Ascending aorta (tissue), 2 donors: ENCODE data around the gene PCK2. TPM values are rescaled to one million over a fixed set of nuclear protein-coding genes. Genes with fewer than 3 reads are reported as not detected.

Experiments
- DNase-seq, 2 donors: peaks; one replicate each; pipeline ENCODE4 v3.0.0-alpha.2; 2019; ENCODE audit warnings: low spot score in 2 of 2
- H3K27ac ChIP-seq, 2 donors: fragments of 200-600 bp; sonication (generic); one replicate each; pipeline ENCODE4 v1.5.1; 2016 to 2017; ENCODE audit warnings: mild to moderate bottlenecking in 1 of 2
- H3K27me3 ChIP-seq: fragments of 200-600 bp; sonication (generic); one replicate; pipeline ENCODE4 v1.5.1; 2017
- H3K36me3 ChIP-seq, 2 donors: fragments of 200-600 bp; sonication (generic); one replicate each; pipeline ENCODE4 v1.5.1; 2016
- H3K4me1 ChIP-seq, 2 donors: fragments of 200-600 bp; sonication (generic); one replicate each; pipeline ENCODE4 v1.5.1; 2016 to 2017; ENCODE audit warnings: mild to moderate bottlenecking in 1 of 2
- H3K4me3 ChIP-seq, 2 donors: fragments of 200-600 bp; sonication (generic); one replicate each; pipeline ENCODE4 v1.5.1; 2016 to 2017; ENCODE audit warnings: mild to moderate bottlenecking in 1 of 2
- H3K9me3 ChIP-seq, 2 donors: fragments of 200-600 bp; sonication (generic); one replicate each; pipeline ENCODE4 v1.5.1; 2016
- intact Hi-C: fragments of 100-400 bp; cut with DNase I; formaldehyde crosslinking; loops from one replicate; pipeline ENCODE4 v1.15.1; 2023
- total RNA-seq: library from RNA; depleted of rRNA; stranded (reverse); fragments of >200 nt; gene quantifications from one replicate; pipeline ENCODE4 v1.1.0, GENCODE V29; 2016
- TF ChIP-seq, protein P1 (sequence below), 3 experiments: fragments of 200-600 bp in 2 of 3; fragments of 450-650 bp in 1 of 3; sonication (generic) in 2 of 3; IDR thresholded peaks; one replicate each; pipeline ENCODE4 v1.5.1; 2016 to 2019; ENCODE audit warnings: antibody characterized with exemption in 3 of 3, mild to moderate bottlenecking in 1 of 3, moderate library complexity in 1 of 3

Gene PCK2
- total RNA-seq, 1 donor from 2014 or later = 26.1 TPM

DNA sequence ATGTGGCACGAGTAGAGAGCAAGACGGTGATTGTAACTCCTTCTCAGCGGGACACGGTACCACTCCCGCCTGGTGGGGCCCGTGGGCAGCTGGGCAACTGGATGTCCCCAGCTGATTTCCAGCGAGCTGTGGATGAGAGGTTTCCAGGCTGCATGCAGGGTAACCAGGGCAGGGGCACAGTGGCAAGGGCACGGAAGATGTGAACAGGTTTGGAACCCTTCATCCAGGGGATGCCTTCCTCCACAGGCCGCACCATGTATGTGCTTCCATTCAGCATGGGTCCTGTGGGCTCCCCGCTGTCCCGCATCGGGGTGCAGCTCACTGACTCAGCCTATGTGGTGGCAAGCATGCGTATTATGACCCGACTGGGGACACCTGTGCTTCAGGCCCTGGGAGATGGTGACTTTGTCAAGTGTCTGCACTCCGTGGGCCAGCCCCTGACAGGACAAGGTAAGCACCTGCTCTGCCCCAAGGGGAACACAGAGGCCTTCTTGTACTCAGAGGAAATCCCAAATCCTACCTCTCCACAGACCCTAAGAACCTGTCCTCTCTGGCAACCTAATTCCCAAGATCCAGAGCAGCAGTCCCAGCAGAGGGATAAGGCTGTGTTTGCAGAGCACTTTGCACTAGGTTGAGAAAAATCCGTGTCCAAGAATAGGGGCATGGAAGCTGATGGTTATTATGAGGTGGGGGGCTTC, 4.3 kb downstream of the PCK2 start:
- peaks cover 0 to 7% of the 10 kb centered on the region in 2 donors for H3K4me1 ChIP-seq
- intact Hi-C loops = no loop called here
- H3K4me3 ChIP-seq = no peak overlapping the region
- H3K27me3 ChIP-seq = no peaks in the 10 kb centered on the region
- DNase-seq = no peak
- H3K36me3 ChIP-seq = peaks cover 6 to 13% of the 10 kb centered on the region in 2 donors
- TF ChIP-seq, protein P1, sequence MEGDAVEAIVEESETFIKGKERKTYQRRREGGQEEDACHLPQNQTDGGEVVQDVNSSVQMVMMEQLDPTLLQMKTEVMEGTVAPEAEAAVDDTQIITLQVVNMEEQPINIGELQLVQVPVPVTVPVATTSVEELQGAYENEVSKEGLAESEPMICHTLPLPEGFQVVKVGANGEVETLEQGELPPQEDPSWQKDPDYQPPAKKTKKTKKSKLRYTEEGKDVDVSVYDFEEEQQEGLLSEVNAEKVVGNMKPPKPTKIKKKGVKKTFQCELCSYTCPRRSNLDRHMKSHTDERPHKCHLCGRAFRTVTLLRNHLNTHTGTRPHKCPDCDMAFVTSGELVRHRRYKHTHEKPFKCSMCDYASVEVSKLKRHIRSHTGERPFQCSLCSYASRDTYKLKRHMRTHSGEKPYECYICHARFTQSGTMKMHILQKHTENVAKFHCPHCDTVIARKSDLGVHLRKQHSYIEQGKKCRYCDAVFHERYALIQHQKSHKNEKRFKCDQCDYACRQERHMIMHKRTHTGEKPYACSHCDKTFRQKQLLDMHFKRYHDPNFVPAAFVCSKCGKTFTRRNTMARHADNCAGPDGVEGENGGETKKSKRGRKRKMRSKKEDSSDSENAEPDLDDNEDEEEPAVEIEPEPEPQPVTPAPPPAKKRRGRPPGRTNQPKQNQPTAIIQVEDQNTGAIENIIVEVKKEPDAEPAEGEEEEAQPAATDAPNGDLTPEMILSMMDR (IDR thresholded peaks at IDR 0.05) = no peak
- H3K9me3 ChIP-seq = no peaks in the 10 kb centered on the region
- H3K27ac ChIP-seq = no peak overlapping the region

DNA sequence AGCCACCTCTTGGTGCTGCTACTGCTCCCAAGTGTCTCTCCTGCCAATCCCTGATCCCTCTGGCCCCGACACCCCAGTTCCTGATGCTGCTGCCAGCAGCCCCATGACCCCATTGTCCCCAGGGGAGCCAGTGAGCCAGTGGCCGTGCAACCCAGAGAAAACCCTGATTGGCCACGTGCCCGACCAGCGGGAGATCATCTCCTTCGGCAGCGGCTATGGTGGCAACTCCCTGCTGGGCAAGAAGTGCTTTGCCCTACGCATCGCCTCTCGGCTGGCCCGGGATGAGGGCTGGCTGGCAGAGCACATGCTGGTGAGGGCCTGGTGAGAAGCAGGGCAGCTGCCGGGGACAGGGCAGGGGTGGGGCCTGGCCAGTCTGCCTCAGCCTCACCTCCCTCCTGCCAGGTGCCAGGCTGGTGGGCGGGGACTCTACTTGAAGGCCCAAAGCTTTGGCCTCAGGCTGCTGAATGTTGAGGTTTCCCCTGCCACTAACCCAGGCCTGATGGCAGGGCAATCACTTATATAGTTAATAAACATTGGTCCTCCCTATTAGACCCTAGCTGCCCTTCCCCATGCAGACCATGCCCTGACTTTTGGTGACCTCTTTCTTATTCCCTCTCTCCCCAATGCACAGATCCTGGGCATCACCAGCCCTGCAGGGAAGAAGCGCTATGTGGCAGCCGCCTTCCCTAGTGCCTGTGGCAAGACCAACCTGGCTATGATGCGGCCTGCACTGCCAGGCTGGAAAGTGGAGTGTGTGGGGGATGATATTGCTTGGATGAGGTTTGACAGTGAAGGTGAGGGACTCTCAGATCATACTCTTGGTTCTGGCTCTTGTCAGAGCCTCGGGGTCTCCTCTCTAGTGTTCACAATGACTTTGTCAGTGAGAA, 5.1 kb downstream of the PCK2 start:
- Histone ChIP-seq H3K27ac (no peak overlapping the region), H3K4me1 (peaks cover 0 to 2% of the 10 kb centered on the region in 2 donors), H3K27me3 (no peaks in the 10 kb centered on the region), H3K4me3 (no peak overlapping the region), H3K9me3 (no peaks in the 10 kb centered on the region), H3K36me3 (peaks cover 10 to 18% of the 10 kb centered on the region in 2 donors)
- no peak for DNase-seq
- TF ChIP-seq, protein P1 (IDR thresholded peaks at IDR 0.05) = no peak
- intact Hi-C loops = no loop called here

DNA sequence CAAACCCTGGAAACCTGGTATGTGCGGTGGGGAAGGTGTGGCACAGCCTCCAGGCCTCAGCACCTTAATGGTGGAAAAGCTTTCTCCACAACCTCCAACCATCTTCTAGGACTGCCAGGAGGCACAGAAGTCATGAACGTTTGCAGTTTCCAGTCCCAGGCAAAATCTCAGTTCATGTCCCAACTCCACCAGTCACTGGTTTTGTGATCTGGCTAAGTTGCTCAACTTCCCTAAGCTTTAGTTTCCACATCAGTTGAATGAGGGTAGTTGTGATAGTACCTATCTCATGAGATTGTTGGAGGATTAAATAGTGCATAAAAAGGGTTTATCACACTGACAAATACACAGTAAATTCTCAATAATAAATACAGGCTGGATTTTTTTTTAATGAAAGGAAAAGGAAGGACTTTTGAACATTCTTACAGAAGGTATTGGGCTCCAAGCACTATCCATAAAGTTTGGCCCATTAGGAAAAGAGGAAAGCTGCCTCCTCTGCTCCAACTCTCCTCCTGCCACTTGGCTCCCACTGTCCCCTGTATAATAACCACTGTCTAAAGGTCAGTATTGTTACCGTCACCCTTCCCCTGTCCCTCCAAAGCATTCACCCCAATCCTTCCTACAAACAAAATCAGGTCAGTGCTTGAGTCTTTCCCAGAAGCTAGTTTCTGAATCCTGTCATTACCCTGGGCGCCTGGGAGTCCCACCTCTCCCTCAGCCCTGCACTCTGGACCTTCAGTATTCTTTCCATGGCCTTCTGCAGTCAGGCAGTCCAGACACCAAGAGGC, 6.3 kb downstream of the PCK2 start:
- intact Hi-C loops = no loop called here
- Histone ChIP-seq H3K9me3 (no peaks in the 10 kb centered on the region), H3K27me3 (no peaks in the 10 kb centered on the region), H3K4me3 (no peak overlapping the region), H3K4me1 (no peaks in the 10 kb centered on the region), H3K27ac (no peak overlapping the region), H3K36me3 (peaks cover 10 to 18% of the 10 kb centered on the region in 2 donors)
- DNase-seq = no peak
- TF ChIP-seq, protein P1 (IDR thresholded peaks at IDR 0.05) = no peak

DNA sequence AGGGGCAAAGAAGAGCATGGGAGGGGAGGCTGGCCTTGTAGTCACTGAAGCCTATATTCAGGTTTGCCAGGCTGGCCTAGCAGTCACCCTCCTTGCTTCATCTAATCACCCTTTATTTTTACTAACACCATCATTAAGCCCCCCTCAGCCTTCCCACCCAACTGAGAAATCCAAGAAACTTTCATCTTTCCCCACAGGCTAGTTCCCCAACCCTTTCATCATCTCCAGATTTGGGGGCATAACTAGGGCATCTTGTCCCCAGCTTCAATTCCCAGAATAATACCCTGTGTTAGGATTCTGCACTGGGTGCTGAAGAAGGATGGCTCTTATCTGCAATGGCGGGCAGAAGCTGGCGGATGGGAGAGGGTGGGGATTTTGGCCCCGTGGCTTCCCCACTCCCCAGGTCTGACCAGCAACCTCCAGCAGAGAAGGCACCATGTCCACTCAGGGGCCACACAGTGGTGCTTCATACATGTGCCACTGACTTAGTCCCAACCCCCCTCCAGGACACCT, 6.9 kb downstream of the PCK2 start:
- TF ChIP-seq, protein P1 (IDR thresholded peaks at IDR 0.05) = no peak
- no peak for DNase-seq
- H3K27me3 ChIP-seq = no peaks in the 10 kb centered on the region
- intact Hi-C loops = no loop called here
- no peaks in the 10 kb centered on the region for H3K9me3 ChIP-seq
- no peak overlapping the region for H3K4me3 ChIP-seq
- peaks cover 10 to 18% of the 10 kb centered on the region in 2 donors for H3K36me3 ChIP-seq
- no peaks in the 10 kb centered on the region for H3K4me1 ChIP-seq
- H3K27ac ChIP-seq = no peak overlapping the region

DNA sequence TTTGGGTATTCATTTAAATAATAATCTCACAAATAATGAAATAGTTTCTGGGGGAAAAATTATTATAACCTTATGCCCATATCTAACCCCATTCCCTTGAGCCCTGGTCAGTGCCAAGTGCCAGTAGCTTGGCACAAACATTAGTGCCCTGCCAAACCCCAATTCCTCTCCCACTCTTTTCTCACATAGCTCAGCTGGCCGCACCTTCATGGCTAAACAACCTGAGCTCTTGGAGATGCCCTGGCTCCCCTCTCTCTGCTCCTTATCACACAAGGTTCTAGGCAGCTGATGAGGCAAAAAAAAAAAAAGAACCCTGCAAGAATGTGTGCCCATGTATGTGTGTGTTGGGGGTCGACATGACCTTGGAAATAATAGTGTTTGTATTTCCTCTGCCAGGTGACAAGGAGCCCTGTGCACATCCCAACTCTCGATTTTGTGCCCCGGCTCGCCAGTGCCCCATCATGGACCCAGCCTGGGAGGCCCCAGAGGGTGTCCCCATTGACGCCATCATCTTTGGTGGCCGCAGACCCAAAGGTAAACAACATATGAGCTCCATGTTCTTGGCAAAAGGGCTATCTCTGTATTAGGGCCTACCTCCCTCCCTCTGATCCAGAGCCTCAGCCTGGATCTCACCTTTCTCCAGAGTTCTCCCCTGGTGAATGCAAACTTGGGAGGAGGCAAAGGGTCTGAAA, 8.4 kb downstream of the PCK2 start:
- no peak overlapping the region for H3K4me3 ChIP-seq
- H3K9me3 ChIP-seq = no peaks in the 10 kb centered on the region
- DNase-seq = no peak
- H3K27ac ChIP-seq = no peak overlapping the region
- H3K36me3 ChIP-seq = peaks cover 10 to 18% of the 10 kb centered on the region in 2 donors
- H3K27me3 ChIP-seq = no peaks in the 10 kb centered on the region
- TF ChIP-seq, protein P1 (IDR thresholded peaks at IDR 0.05) = no peak
- H3K4me1 ChIP-seq = no peaks in the 10 kb centered on the region
- intact Hi-C loops = no loop called here
